Measurements from ENCODE around the gene YPEL4. TPM values are rescaled to one million over a fixed set of nuclear protein-coding genes. Genes with fewer than 3 reads are reported as not detected.

YPEL4 gene
- total and polyA plus RNA-seq, 12 donors: 0.18 to 15.7 (median 1.8) TPM

DNA sequence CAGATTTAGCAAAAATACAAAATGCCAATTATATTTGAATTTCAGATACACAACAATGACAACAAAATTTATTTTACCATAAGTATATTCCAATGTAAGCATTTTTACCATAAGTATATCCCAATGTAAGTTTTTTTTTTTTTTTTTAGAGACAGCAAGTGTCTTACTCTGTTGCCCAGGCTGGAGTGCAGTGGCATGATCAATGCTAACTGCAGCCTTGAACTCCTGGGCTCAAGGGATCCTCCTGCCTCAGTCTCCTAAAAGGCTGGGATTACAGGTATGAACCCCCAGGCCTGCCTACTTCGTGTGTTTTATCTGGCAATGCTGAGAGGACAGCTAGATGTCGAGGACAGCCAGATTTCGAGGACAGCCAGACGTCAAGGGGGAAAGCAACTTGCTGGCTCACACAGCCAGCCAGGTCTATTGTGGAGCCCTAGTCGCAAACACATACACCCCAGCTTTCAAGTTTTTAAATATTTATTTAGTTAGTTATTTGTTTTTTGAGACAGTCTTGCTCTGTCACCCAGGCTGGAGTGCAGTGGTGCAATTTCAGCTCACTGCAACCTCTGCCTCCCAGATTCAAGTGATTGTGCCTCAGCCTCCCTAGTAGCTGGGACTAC lies 53.3 kb downstream of the YPEL4 start:
- TF ChIP-seq, protein P1, sequence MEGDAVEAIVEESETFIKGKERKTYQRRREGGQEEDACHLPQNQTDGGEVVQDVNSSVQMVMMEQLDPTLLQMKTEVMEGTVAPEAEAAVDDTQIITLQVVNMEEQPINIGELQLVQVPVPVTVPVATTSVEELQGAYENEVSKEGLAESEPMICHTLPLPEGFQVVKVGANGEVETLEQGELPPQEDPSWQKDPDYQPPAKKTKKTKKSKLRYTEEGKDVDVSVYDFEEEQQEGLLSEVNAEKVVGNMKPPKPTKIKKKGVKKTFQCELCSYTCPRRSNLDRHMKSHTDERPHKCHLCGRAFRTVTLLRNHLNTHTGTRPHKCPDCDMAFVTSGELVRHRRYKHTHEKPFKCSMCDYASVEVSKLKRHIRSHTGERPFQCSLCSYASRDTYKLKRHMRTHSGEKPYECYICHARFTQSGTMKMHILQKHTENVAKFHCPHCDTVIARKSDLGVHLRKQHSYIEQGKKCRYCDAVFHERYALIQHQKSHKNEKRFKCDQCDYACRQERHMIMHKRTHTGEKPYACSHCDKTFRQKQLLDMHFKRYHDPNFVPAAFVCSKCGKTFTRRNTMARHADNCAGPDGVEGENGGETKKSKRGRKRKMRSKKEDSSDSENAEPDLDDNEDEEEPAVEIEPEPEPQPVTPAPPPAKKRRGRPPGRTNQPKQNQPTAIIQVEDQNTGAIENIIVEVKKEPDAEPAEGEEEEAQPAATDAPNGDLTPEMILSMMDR (IDR thresholded peaks at IDR 0.05): no peak
- TF ChIP-seq POLR2A (IDR thresholded peaks at IDR 0.05): no peak
- WGBS, 4 donors: 44 to 64% (median 56%) methylated on average over 5 of the region's 5 CpGs
- intact Hi-C loops (cut with DNase I): loop anchor here in 1 of 2 donors (10.0 kb wide), 1 partner anchor 48 kb away; the partner anchor contains the start of gene YPEL4
- Histone ChIP-seq H3K27ac (peak overlapping the region in 1 of 5 donors; percentile 10), H3K36me3 (replicated peaks in 1 of 2) (no peaks in the 10 kb centered on the region), H3K9me3 (replicated peaks in 1 of 3) (no peaks in the 10 kb centered on the region), H3K4me3 (no peak overlapping the region), H3K27me3 (no peaks in the 10 kb centered on the region), H3K4me1 (replicated peaks in 1 of 2) (no peaks in the 10 kb centered on the region)
- DNase-seq: no peak

MicroRNAs within 50 kb of the gene (microRNA counts, 767-probe panel; counts per million panel counts)
- microRNA hsa-miR-130a-3p: 6,020 to 6,994 counts per million in 2 donors

Small RNA genes lying within 50 kb of the gene (microRNA-seq; reads per million reads assigned to microRNA genes)
- 3,263 to 10,879 (median 8,900) reads per million in 3 donors for gene MIR130A

Small RNA genes lying within 50 kb of the gene (small RNA-seq; reads per million reads assigned to genes)
- gene MIR130A: 293 to 471 reads per million in 2 donors

Other genes with a start within 250 kb of the YPEL4 start
- 10 to 100 TPM; 14.0 to 72.7 (median 31.4) TPM for gene SLC43A3, start 222.8 kb downstream of the YPEL4 start, total RNA-seq
- 10 to 100 TPM; 20.7 to 36.1 (median 23.2) TPM for gene SLC43A3, start 222.8 kb downstream of the YPEL4 start, polyA plus RNA-seq
- gene RTN4RL2, start 189.4 kb downstream of the YPEL4 start, total RNA-seq: 1 to 10 TPM in 3 of 9 donors, under 1 TPM in 4, not detected in 2; 0.24 to 2.1 (median 0.71) TPM
- 1 to 10 TPM in 1 of 3 donors, under 1 TPM in 1, not detected in 1; 0.56 to 1.0 TPM for gene RTN4RL2, start 189.4 kb downstream of the YPEL4 start, polyA plus RNA-seq
- 10 to 100 TPM in 7 of 9 donors, 1 to 10 TPM in 2; 4.2 to 32.3 (median 25.1) TPM for gene SLC43A1, start 134.2 kb downstream of the YPEL4 start, total RNA-seq
- 10 to 100 TPM in 2 of 3 donors, 1 to 10 TPM in 1; 3.8 to 24.8 (median 14.8) TPM for gene SLC43A1, start 134.2 kb downstream of the YPEL4 start, polyA plus RNA-seq
- gene TIMM10, start 119.2 kb downstream of the YPEL4 start, total RNA-seq: 10 to 100 TPM; 35.6 to 89.0 (median 54.0) TPM
- gene TIMM10, start 119.2 kb downstream of the YPEL4 start, polyA plus RNA-seq: 10 to 100 TPM; 23.9 to 72.5 (median 48.8) TPM
- under 1 TPM in 1 of 9 donors, not detected in 8; 0.30 TPM for gene SMTNL1, start 112.3 kb downstream of the YPEL4 start, total RNA-seq
- gene SMTNL1, start 112.3 kb downstream of the YPEL4 start, polyA plus RNA-seq: not detected
- 100 to 1,000 TPM in 2 of 9 donors, 10 to 100 TPM in 7; 34.4 to 108 (median 82.8) TPM for gene UBE2L6, start 82.2 kb downstream of the YPEL4 start, total RNA-seq
- 10 to 100 TPM; 38.0 to 89.4 (median 38.2) TPM for gene UBE2L6, start 82.2 kb downstream of the YPEL4 start, polyA plus RNA-seq
- gene SERPING1, start 52.2 kb downstream of the YPEL4 start, total RNA-seq: 100 to 1,000 TPM in 7 of 9 donors, 10 to 100 TPM in 1, 1 to 10 TPM in 1; 7.0 to 423 (median 140) TPM
- gene SERPING1, start 52.2 kb downstream of the YPEL4 start, polyA plus RNA-seq: 100 to 1,000 TPM; 157 to 353 (median 220) TPM
- gene CLP1, start 7.8 kb upstream of the YPEL4 start, total RNA-seq: 10 to 100 TPM in 8 of 9 donors, 1 to 10 TPM in 1; 6.8 to 21.1 (median 12.2) TPM
- gene CLP1, start 7.8 kb upstream of the YPEL4 start, polyA plus RNA-seq: 10 to 100 TPM in 1 of 3 donors, 1 to 10 TPM in 2; 5.5 to 10.3 (median 6.5) TPM
- gene ZDHHC5, start 18.2 kb upstream of the YPEL4 start, total RNA-seq: 100 to 1,000 TPM in 1 of 9 donors, 10 to 100 TPM in 8; 22.6 to 111 (median 46.5) TPM
- 10 to 100 TPM; 28.2 to 69.4 (median 34.9) TPM for gene ZDHHC5, start 18.2 kb upstream of the YPEL4 start, polyA plus RNA-seq
- gene MED19, start 62.3 kb upstream of the YPEL4 start, total RNA-seq: 10 to 100 TPM; 16.6 to 33.3 (median 22.6) TPM
- gene MED19, start 62.3 kb upstream of the YPEL4 start, polyA plus RNA-seq: 10 to 100 TPM; 13.7 to 35.7 (median 13.7) TPM
- gene TMX2, start 62.7 kb upstream of the YPEL4 start, total RNA-seq: 100 to 1,000 TPM in 2 of 9 donors, 10 to 100 TPM in 7; 63.0 to 180 (median 93.0) TPM
- 100 to 1,000 TPM in 1 of 3 donors, 10 to 100 TPM in 2; 47.0 to 210 (median 57.4) TPM for gene TMX2, start 62.7 kb upstream of the YPEL4 start, polyA plus RNA-seq
- 100 to 1,000 TPM; 145 to 327 (median 239) TPM for gene SELENOH, start 91.6 kb upstream of the YPEL4 start, total RNA-seq
- gene SELENOH, start 91.6 kb upstream of the YPEL4 start, polyA plus RNA-seq: 100 to 1,000 TPM in 2 of 3 donors, 10 to 100 TPM in 1; 33.8 to 150 (median 131) TPM
- not detected for gene BTBD18, start 101.9 kb upstream of the YPEL4 start, total RNA-seq
- gene BTBD18, start 101.9 kb upstream of the YPEL4 start, polyA plus RNA-seq: not detected
- gene CTNND1, start 111.9 kb upstream of the YPEL4 start, total RNA-seq: 100 to 1,000 TPM in 8 of 9 donors, 10 to 100 TPM in 1; 90.8 to 152 (median 109) TPM
- gene CTNND1, start 111.9 kb upstream of the YPEL4 start, polyA plus RNA-seq: 10 to 100 TPM; 26.3 to 80.2 (median 31.2) TPM